ENCODE measurements around the gene AP3D1. TPM values are rescaled to one million over a fixed set of nuclear protein-coding genes. Genes with fewer than 3 reads are reported as not detected.

AP3D1 gene
- total RNA-seq, 1 donor from 2014 or later = 50.9 TPM

DNA sequence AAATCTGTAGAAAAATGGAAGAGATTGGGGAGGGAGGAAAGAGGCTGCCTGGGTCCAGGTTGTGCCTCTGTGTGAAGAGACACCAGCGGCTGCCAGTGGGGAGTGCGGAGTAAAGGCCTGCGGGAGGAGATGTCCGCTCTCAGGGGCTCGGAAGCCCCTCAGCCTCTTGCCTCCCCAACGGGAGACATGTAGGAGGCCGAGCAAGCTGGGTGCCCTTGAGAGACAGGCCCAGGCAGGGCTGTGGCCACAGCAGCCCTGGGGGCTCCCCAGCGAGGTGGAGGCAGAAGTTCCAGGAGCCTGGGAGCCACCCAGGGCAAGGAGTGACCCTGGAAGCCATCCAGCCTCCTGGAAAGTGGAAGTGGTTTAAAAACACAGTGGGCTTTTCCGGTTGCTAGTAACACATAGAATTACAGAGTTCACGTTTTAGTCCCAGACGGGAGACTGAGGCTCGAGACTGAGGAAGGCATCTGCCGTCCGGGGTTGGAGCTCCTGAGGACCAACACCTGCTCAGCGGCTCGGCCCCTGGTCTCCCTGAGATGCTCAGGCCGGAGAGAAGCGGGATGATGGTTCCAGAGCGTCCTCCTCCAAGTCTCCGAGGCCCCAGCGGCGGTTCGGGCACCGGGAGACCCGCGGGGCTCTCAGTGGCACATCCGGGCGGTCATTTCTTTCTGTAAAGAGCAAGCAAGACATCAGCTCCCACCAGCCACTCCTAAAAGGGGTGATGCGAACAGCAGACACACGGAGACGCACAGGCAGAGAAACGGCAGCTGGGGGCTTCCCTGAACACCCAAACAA lies 78.4 kb downstream of the AP3D1 start:
- H4K20me1 ChIP-seq (ENCODE audit: low read depth) = no peaks in the 10 kb centered on the region
- peaks cover 3% of the 10 kb centered on the region for H3F3A ChIP-seq (ENCODE audit: low read depth)
- H3K4me3 ChIP-seq = no peak overlapping the region
- no peak overlapping the region for H3K27ac ChIP-seq
- H3K4me2 ChIP-seq = no peak overlapping the region
- Mint-ChIP-seq H3K4me1 (peaks cover 4% of the 10 kb centered on the region), H3K9me3 (no peaks in the 10 kb centered on the region), H3K27ac (no peak overlapping the region), H3K27me3 (ENCODE audit: insufficient read depth, low read depth) (peaks cover 4% of the 10 kb centered on the region), H3K36me3 (peaks cover 7% of the 10 kb centered on the region), H3K4me3 (no peak overlapping the region)
- no peaks in the 10 kb centered on the region for H3K79me2 ChIP-seq (ENCODE audit: low read depth)
- H2AFZ ChIP-seq (replicated peaks) = no peak overlapping the region
- H3K27me3 ChIP-seq = no peaks in the 10 kb centered on the region
- no peaks in the 10 kb centered on the region for H3K36me3 ChIP-seq
- DNase-seq (ENCODE audit: low spot score) = no peak
- H3K9me3 ChIP-seq (ENCODE audit: low read depth) = no peaks in the 10 kb centered on the region
- no peak overlapping the region for H3K9ac ChIP-seq
- no peaks in the 10 kb centered on the region for H3K4me1 ChIP-seq
- TF ChIP-seq, protein P1, sequence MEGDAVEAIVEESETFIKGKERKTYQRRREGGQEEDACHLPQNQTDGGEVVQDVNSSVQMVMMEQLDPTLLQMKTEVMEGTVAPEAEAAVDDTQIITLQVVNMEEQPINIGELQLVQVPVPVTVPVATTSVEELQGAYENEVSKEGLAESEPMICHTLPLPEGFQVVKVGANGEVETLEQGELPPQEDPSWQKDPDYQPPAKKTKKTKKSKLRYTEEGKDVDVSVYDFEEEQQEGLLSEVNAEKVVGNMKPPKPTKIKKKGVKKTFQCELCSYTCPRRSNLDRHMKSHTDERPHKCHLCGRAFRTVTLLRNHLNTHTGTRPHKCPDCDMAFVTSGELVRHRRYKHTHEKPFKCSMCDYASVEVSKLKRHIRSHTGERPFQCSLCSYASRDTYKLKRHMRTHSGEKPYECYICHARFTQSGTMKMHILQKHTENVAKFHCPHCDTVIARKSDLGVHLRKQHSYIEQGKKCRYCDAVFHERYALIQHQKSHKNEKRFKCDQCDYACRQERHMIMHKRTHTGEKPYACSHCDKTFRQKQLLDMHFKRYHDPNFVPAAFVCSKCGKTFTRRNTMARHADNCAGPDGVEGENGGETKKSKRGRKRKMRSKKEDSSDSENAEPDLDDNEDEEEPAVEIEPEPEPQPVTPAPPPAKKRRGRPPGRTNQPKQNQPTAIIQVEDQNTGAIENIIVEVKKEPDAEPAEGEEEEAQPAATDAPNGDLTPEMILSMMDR (IDR thresholded peaks at IDR 0.05) = no peak
- TF ChIP-seq EZH2 (IDR thresholded peaks at IDR 0.05) (no peak), EZH2phosphoT487 (IDR thresholded peaks at IDR 0.05) (no peak)

- Mint-ChIP-seq H3K36me3 (peaks cover 7% of the 10 kb centered on the region), H3K27ac (no peak overlapping the region), H3K4me1 (peaks cover 4% of the 10 kb centered on the region), H3K9me3 (no peaks in the 10 kb centered on the region), H3K27me3 (ENCODE audit: insufficient read depth, low read depth) (peaks cover 6% of the 10 kb centered on the region), H3K4me3 (no peak overlapping the region)
- TF ChIP-seq EZH2phosphoT487 (IDR thresholded peaks at IDR 0.05) (no peak), EZH2 (IDR thresholded peaks at IDR 0.05) (no peak)
- TF ChIP-seq, protein P1 (IDR thresholded peaks at IDR 0.05) = no peak
- no peaks in the 10 kb centered on the region for H3K9me3 ChIP-seq (ENCODE audit: low read depth)
- no peaks in the 10 kb centered on the region for H3K36me3 ChIP-seq
- peaks cover 3% of the 10 kb centered on the region for H3F3A ChIP-seq (ENCODE audit: low read depth)
- H2AFZ ChIP-seq (replicated peaks) = no peak overlapping the region
- no peaks in the 10 kb centered on the region for H4K20me1 ChIP-seq (ENCODE audit: low read depth)
- no peak for DNase-seq (ENCODE audit: low spot score)
- no peaks in the 10 kb centered on the region for H3K4me1 ChIP-seq
- H3K9ac ChIP-seq = no peak overlapping the region
- H3K27me3 ChIP-seq = no peaks in the 10 kb centered on the region
- H3K4me3 ChIP-seq = no peak overlapping the region
- no peak overlapping the region for H3K4me2 ChIP-seq
- H3K79me2 ChIP-seq (ENCODE audit: low read depth) = no peaks in the 10 kb centered on the region
- no peak overlapping the region for H3K27ac ChIP-seq
Observed at GRCh38 chr19:2070986-2071673, 80.2 kb downstream of the AP3D1 start.

GRCh38 chr19:2070436-2070827 lies 80.9 kb downstream of the AP3D1 start:
- TF ChIP-seq EZH2 (IDR thresholded peaks at IDR 0.05) (no peak), EZH2phosphoT487 (IDR thresholded peaks at IDR 0.05) (no peak)
- TF ChIP-seq, protein P1 (IDR thresholded peaks at IDR 0.05) = no peak
- Histone ChIP-seq H3K27ac (no peak overlapping the region), H3K9ac (no peak overlapping the region), H3K36me3 (no peaks in the 10 kb centered on the region), H3K4me3 (no peak overlapping the region), H3K9me3 (ENCODE audit: low read depth) (no peaks in the 10 kb centered on the region), H3F3A (ENCODE audit: low read depth) (peaks cover 3% of the 10 kb centered on the region), H3K4me1 (no peaks in the 10 kb centered on the region), H2AFZ (replicated peaks) (no peak overlapping the region), H3K27me3 (no peaks in the 10 kb centered on the region), H3K4me2 (no peak overlapping the region), H3K79me2 (ENCODE audit: low read depth) (no peaks in the 10 kb centered on the region), H4K20me1 (ENCODE audit: low read depth) (no peaks in the 10 kb centered on the region)
- Mint-ChIP-seq H3K4me3 (no peak overlapping the region), H3K27me3 (ENCODE audit: insufficient read depth, low read depth) (peaks cover 4% of the 10 kb centered on the region), H3K9me3 (no peaks in the 10 kb centered on the region), H3K27ac (no peak overlapping the region), H3K4me1 (peaks cover 4% of the 10 kb centered on the region), H3K36me3 (peaks cover 7% of the 10 kb centered on the region)
- no peak for DNase-seq (ENCODE audit: low spot score)

Measured in neural progenitor cell (in vitro differentiated cells).